Thyroid gland (tissue), 4 donors: Measurements from ENCODE around the gene ZNF556. TPM values are rescaled to one million over a fixed set of nuclear protein-coding genes. Genes with fewer than 3 reads are reported as not detected.

Source experiments
- DNase-seq, 2 donors: peaks; one replicate each; pipeline ENCODE4 v3.0.0-alpha.2; 2019
- H3K27ac ChIP-seq, 3 donors: fragments of 200-600 bp; sonication (generic); 1 replicate in 2 of 3; 2 replicates in 1 of 3; pipeline ENCODE4 v1.5.1; 2016 to 2019; ENCODE audit warnings: mild to moderate bottlenecking in 1 of 3, moderate library complexity in 1 of 3
- H3K27me3 ChIP-seq: fragments of 200-600 bp; sonication (generic); one replicate; pipeline ENCODE4 v1.5.1; 2019
- H3K36me3 ChIP-seq, 2 donors: fragments of 200-600 bp; sonication (generic); one replicate each; pipeline ENCODE4 v1.5.1; 2016 to 2019
- H3K4me1 ChIP-seq, 2 donors: fragments of 200-600 bp; sonication (generic); one replicate each; pipeline ENCODE4 v1.5.1; 2017 to 2019
- H3K4me3 ChIP-seq, 3 donors: fragments of 200-600 bp; sonication (generic); replicated peaks in 1 of 3; 1 replicate in 2 of 3; 2 replicates in 1 of 3; pipeline ENCODE4 v1.5.1; 2016; ENCODE audit warnings: mild to moderate bottlenecking in 1 of 3
- H3K9me3 ChIP-seq: fragments of 200-600 bp; sonication (generic); one replicate; pipeline ENCODE4 v1.5.1; 2017
- POLR2A ChIP-seq, 2 donors: fragments of 450-650 bp; IDR thresholded peaks; one replicate each; pipeline ENCODE4 v1.6.1; 2017; ENCODE audit warnings: antibody characterized with exemption in 2 of 2, mild to moderate bottlenecking in 2 of 2, moderate library complexity in 1 of 2
- WGBS, 2 donors: methylation state at CpG; one replicate each; pipeline ENCODE4 v1.1.5; 2017; 5-methylcytosine and 5-hydroxymethylcytosine counted together
- intact Hi-C: fragments of 100-400 bp; cut with DNase I; formaldehyde crosslinking; loops from one replicate; pipeline ENCODE4 v1.15.1; 2023
- total RNA-seq, 4 donors: library from RNA; depleted of rRNA; stranded (reverse); fragments of >200 nt; gene quantifications; one replicate each; pipeline ENCODE4 v1.2.3, GENCODE V29; 2016
- TF ChIP-seq, protein P1 (sequence below), 6 experiments: fragments of 200-600 bp in 3 of 6; fragments of 450-650 bp in 3 of 6; sonication (generic) in 3 of 6; IDR thresholded peaks; one replicate each; pipeline ENCODE4 v1.5.1; 2016 to 2019; ENCODE audit warnings: antibody characterized with exemption in 6 of 6, mild to moderate bottlenecking in 2 of 6, inconsistent platforms in 1 of 6, moderate library complexity in 1 of 6

The ZNF556 gene
- total RNA-seq, 4 donors from 2014 or later: not detected

DNA sequence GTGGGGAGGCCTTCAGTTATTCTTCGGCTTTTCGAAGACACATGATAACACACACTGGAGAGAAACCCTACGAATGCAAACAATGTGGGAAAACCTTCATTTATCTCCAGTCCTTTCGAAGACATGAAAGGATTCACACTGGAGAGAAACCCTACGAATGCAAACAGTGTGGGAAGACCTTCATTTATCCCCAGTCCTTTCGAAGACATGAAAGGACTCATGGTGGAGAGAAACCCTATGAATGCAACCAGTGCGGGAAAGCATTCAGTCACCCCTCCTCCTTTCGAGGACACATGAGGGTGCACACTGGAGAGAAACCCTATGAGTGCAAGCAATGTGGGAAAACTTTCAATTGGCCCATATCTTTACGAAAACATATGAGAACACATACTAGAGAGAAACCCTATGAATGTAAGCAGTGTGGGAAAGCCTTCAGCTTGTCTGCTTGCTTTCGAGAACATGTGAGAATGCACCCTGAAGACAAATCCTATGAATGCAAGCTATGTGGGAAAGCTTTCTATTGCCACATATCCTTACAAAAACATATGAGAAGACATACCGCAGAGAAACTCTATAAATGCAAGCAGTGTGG lies 14.0 kb upstream of the ZNF556 start:
- no peak for TF ChIP-seq POLR2A (IDR thresholded peaks at IDR 0.05)
- TF ChIP-seq, protein P1, sequence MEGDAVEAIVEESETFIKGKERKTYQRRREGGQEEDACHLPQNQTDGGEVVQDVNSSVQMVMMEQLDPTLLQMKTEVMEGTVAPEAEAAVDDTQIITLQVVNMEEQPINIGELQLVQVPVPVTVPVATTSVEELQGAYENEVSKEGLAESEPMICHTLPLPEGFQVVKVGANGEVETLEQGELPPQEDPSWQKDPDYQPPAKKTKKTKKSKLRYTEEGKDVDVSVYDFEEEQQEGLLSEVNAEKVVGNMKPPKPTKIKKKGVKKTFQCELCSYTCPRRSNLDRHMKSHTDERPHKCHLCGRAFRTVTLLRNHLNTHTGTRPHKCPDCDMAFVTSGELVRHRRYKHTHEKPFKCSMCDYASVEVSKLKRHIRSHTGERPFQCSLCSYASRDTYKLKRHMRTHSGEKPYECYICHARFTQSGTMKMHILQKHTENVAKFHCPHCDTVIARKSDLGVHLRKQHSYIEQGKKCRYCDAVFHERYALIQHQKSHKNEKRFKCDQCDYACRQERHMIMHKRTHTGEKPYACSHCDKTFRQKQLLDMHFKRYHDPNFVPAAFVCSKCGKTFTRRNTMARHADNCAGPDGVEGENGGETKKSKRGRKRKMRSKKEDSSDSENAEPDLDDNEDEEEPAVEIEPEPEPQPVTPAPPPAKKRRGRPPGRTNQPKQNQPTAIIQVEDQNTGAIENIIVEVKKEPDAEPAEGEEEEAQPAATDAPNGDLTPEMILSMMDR (IDR thresholded peaks at IDR 0.05): no peak
- Histone ChIP-seq H3K9me3 (no peaks in the 10 kb centered on the region), H3K4me1 (no peaks in the 10 kb centered on the region), H3K27me3 (no peaks in the 10 kb centered on the region), H3K4me3 (no peak overlapping the region), H3K27ac (no peak overlapping the region), H3K36me3 (peaks cover 35 to 37% of the 10 kb centered on the region in 2 donors)
- WGBS, 2 donors: 96% methylated on average over 11 of the region's 11 CpGs
- intact Hi-C loops: no loop called here
- no peak for DNase-seq

DNA sequence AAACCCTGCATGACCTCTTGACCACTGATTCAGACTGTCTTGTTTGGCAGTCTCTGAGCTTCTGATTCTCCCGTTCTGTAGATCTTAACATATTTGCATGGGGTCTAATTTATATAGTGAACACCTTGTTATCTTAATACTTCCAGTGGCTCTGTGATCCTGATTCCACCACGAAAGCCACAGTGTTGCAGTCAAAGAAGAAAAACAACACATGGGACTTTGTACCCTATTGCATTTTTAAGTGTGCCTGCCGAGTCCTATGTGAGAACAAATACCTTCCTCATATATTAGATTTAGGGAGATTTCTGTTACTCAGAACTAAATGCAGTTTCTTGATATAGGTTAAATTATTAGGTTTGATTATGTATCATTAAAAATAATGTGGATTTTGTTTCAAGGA lies 12.3 kb upstream of the ZNF556 start:
- WGBS, 2 donors: 94 to 99% methylated on average over 3 of the region's 3 CpGs
- Histone ChIP-seq H3K4me1 (no peaks in the 10 kb centered on the region), H3K27ac (no peak overlapping the region), H3K36me3 (peaks cover 35 to 37% of the 10 kb centered on the region in 2 donors), H3K4me3 (no peak overlapping the region), H3K9me3 (no peaks in the 10 kb centered on the region), H3K27me3 (no peaks in the 10 kb centered on the region)
- TF ChIP-seq POLR2A (IDR thresholded peaks at IDR 0.05): no peak
- TF ChIP-seq, protein P1 (IDR thresholded peaks at IDR 0.05): no peak
- no peak for DNase-seq
- intact Hi-C loops: no loop called here

DNA sequence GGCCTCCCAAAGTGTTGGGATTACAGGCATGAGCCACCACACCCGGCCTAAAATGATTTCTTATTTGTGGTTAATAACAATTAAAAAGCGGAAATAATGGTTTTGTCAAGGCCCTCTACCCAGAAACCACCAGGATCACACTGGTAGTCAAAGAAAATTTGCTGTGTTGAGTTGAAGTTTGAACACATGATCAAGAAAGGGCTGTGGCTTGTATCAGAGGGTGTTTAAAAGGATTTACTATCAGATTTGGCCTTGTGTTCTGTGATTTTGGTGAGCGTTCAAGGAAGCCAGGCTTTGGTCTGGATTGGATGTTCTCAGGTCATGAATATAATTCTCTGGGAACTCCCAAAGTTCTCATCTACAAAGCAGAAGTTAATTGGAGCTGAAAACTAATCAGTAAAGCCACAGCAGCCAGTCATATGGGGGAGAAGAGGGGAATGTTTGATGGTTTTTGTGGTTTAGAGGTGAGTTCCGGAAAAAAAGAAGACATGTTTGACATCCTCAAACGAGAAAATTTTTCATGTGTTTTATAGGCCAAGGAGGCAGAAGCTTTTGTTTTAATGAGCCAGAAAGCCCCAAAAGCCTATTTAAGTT lies 10.6 kb upstream of the ZNF556 start:
- intact Hi-C loops: no loop called here
- no peaks in the 10 kb centered on the region for H3K9me3 ChIP-seq
- no peak overlapping the region for H3K27ac ChIP-seq
- H3K27me3 ChIP-seq: no peaks in the 10 kb centered on the region
- peaks cover 25 to 26% of the 10 kb centered on the region in 2 donors for H3K36me3 ChIP-seq
- no peak for TF ChIP-seq POLR2A (IDR thresholded peaks at IDR 0.05)
- TF ChIP-seq, protein P1 (IDR thresholded peaks at IDR 0.05): no peak
- WGBS, 2 donors: 89 to 96% methylated on average over 5 of the region's 5 CpGs
- DNase-seq: no peak
- H3K4me1 ChIP-seq: no peaks in the 10 kb centered on the region
- no peak overlapping the region for H3K4me3 ChIP-seq

DNA sequence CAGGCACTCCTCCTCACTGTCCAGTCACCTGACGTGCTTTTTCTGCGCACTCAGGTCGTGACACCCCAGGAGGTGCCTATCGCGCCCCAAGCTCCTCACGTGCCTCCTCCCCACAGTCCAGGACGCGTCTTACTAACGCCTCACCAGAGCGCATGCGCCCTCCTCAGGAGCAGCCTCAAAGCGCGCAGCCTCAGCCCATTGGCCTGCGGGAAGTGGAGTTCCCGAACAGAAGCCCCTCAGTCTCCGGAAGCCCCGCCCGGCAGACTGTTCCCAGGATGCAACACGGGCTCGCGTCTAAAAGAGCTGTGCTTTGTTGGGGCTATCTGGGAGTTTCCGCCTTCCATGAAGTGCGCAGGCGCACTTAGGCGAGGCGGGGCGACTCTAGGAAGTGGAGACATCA lies 8.3 kb upstream of the ZNF556 start:
- no peaks in the 10 kb centered on the region for H3K4me1 ChIP-seq
- intact Hi-C loops: no loop called here
- H3K4me3 ChIP-seq: no peak overlapping the region
- no peak for DNase-seq
- H3K36me3 ChIP-seq: peaks cover 3% of the 10 kb centered on the region in 2 donors
- H3K27me3 ChIP-seq: no peaks in the 10 kb centered on the region
- H3K27ac ChIP-seq: no peak overlapping the region
- TF ChIP-seq, protein P1 (IDR thresholded peaks at IDR 0.05): no peak
- no peak for TF ChIP-seq POLR2A (IDR thresholded peaks at IDR 0.05)
- WGBS, 2 donors: 70 to 75% methylated on average over 17 to 27 of the region's 27 CpGs
- no peaks in the 10 kb centered on the region for H3K9me3 ChIP-seq

DNA sequence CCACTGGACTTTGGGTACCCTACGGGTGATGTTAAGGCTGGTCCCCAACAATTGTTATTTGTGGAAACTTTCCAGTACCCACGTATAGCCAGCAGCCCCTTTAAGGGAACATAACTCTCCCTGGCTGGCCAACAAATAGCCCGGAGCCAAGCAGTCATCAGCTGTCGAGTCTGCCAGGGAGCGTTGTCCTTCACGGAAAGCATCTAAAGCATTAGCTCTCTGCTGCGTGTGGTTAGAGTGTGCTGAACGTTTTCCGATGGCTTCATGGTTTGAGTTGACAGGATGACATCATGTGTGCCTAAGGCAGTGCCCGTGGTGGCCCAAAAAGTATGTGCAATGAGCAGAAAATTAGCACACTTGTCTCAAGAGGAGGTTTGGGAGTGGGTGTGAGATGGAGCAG lies 3.3 kb upstream of the ZNF556 start:
- DNase-seq: no peak
- 75% methylated on average over 10 of the region's 10 CpGs for WGBS, 2 donors
- Histone ChIP-seq H3K27ac (no peak overlapping the region), H3K27me3 (no peaks in the 10 kb centered on the region), H3K9me3 (no peaks in the 10 kb centered on the region), H3K36me3 (no peaks in the 10 kb centered on the region), H3K4me3 (no peak overlapping the region), H3K4me1 (no peaks in the 10 kb centered on the region)
- intact Hi-C loops: no loop called here
- TF ChIP-seq, protein P1 (IDR thresholded peaks at IDR 0.05): no peak
- no peak for TF ChIP-seq POLR2A (IDR thresholded peaks at IDR 0.05)
